HG03159 (cell line): Measurements from ENCODE around the gene HAND2.

Source experiments
- ATAC-seq: cut with Tn5 transposase; IDR thresholded peaks from one replicate; pipeline ENCODE4 v1.9.1; 2021; ENCODE audit warnings: mild to moderate bottlenecking, moderate library complexity; ENCODE audit not compliant: unreplicated experiment

HAND2 gene

GRCh38 chr4:173529477-173530325, at the start of gene HAND2:
Gene HAND2 (minus strand): TSS chr4:173530229. CDS start chr4:173529289, 940 bp downstream.
- no peak for ATAC-seq

- ATAC-seq, result no peak
Observed at GRCh38 chr4:173578956-173579355, 48.9 kb upstream of the HAND2 start.

GRCh38 chr4:173577963-173578362, 47.9 kb upstream of the HAND2 start:
- ATAC-seq, result no peak

GRCh38 chr4:173575482-173576152, 45.6 kb upstream of the HAND2 start:
- ATAC-seq, result no peak

- ATAC-seq, result no peak
Observed at GRCh38 chr4:173573725-173574124, 43.7 kb upstream of the HAND2 start.

GRCh38 chr4:173573286-173573685, 43.3 kb upstream of the HAND2 start:
- ATAC-seq, result no peak

GRCh38 chr4:173572493-173573129, 42.6 kb upstream of the HAND2 start:
- no peak for ATAC-seq

- ATAC-seq, result no peak
Observed at GRCh38 chr4:173571620-173572019, 41.6 kb upstream of the HAND2 start.

- no peak for ATAC-seq
Observed at GRCh38 chr4:173565281-173565680, 35.3 kb upstream of the HAND2 start.

- ATAC-seq, result no peak
Observed at GRCh38 chr4:173564461-173564860, 34.4 kb upstream of the HAND2 start.

GRCh38 chr4:173560896-173561295, 30.9 kb upstream of the HAND2 start:
- no peak for ATAC-seq

GRCh38 chr4:173556398-173557131, 26.5 kb upstream of the HAND2 start:
- ATAC-seq, result no peak

- ATAC-seq, result no peak
Observed at GRCh38 chr4:173547889-173548288, 17.9 kb upstream of the HAND2 start.

- ATAC-seq, result no peak
Observed at GRCh38 chr4:173546776-173547175, 16.7 kb upstream of the HAND2 start.

- no peak for ATAC-seq
Observed at GRCh38 chr4:173545440-173545839, 15.4 kb upstream of the HAND2 start.

- no peak for ATAC-seq
Observed at GRCh38 chr4:173543266-173543665, 13.2 kb upstream of the HAND2 start.

GRCh38 chr4:173539986-173540385, 10.0 kb upstream of the HAND2 start:
- no peak for ATAC-seq

GRCh38 chr4:173538909-173539445, 8.9 kb upstream of the HAND2 start:
- ATAC-seq, result no peak

- ATAC-seq, result no peak
Observed at GRCh38 chr4:173538148-173538908, 8.3 kb upstream of the HAND2 start.

GRCh38 chr4:173537613-173538147, 7.7 kb upstream of the HAND2 start:
- ATAC-seq, result no peak
